Endothelial cell of umbilical vein (primary cell): ENCODE measurements around the gene CELF5.

ENCODE experiments used
- GATA2 ChIP-seq: IDR thresholded peaks from 2 replicates; pipeline ENCODE4 v1.7.0; 2011; ENCODE audit warnings: low read depth, mild to moderate bottlenecking, moderate library complexity, mixed read lengths, low read length; ENCODE audit not compliant: insufficient read length, insufficient read depth
- MAX ChIP-seq: IDR thresholded peaks from 2 replicates; pipeline ENCODE4 v1.6.1; 2011; ENCODE audit not compliant: insufficient read depth, insufficient read length
- POLR2A ChIP-seq: IDR thresholded peaks from 2 replicates; pipeline ENCODE4 v1.6.1; 2012; ENCODE audit warnings: low read depth, mild to moderate bottlenecking, control low read depth, low read length
- POLR2AphosphoS5 ChIP-seq: IDR thresholded peaks from 2 replicates; pipeline ENCODE4 v1.6.1; 2012; ENCODE audit warnings: low read depth, mild to moderate bottlenecking, control low read depth, low read length, moderate library complexity; ENCODE audit not compliant: insufficient read depth
- TF ChIP-seq, protein P1 (sequence below), 2 donors: IDR thresholded peaks; 1 replicate in 1 of 2; 2 replicates in 1 of 2; pipeline ENCODE4 v1.5.1; 2011; ENCODE audit warnings: low read length in 2 of 2, mild to moderate bottlenecking in 2 of 2, moderate library complexity in 2 of 2, control low read depth in 1 of 2, inconsistent platforms in 1 of 2, low read depth in 1 of 2; ENCODE audit not compliant: insufficient read depth in 1 of 2; ENCODE audit errors: extremely low read depth in 1 of 2

DNA sequence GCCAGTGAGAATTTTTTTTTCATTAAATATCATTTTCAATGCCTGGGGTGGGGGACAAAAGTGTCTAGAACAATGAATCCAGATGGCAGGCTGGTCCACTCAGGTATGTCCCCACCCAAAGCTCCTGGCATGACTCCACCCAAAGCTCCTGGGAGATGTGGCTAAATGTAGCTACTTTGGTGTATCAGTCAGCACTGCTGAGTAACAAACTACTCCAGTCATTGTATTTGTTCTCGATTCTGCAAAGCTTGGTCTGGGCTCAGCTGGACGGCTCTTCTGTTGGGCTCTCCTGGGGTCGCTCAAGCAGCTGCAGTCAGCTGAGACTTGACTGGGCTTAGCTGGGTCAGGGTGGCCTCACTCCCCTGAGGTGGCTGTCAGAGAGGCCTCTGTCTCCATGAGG, 48.5 kb downstream of the CELF5 start:
- TF ChIP-seq, protein P1, sequence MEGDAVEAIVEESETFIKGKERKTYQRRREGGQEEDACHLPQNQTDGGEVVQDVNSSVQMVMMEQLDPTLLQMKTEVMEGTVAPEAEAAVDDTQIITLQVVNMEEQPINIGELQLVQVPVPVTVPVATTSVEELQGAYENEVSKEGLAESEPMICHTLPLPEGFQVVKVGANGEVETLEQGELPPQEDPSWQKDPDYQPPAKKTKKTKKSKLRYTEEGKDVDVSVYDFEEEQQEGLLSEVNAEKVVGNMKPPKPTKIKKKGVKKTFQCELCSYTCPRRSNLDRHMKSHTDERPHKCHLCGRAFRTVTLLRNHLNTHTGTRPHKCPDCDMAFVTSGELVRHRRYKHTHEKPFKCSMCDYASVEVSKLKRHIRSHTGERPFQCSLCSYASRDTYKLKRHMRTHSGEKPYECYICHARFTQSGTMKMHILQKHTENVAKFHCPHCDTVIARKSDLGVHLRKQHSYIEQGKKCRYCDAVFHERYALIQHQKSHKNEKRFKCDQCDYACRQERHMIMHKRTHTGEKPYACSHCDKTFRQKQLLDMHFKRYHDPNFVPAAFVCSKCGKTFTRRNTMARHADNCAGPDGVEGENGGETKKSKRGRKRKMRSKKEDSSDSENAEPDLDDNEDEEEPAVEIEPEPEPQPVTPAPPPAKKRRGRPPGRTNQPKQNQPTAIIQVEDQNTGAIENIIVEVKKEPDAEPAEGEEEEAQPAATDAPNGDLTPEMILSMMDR (IDR thresholded peaks at IDR 0.05; ENCODE audit: extremely low read depth in 1 of 2, insufficient read depth in 1 of 2, low read depth in 1 of 2, low read length in 2 of 2), result no peak
- TF ChIP-seq POLR2AphosphoS5, result no peak
- TF ChIP-seq POLR2A, result no peak
- no peak for TF ChIP-seq MAX
- TF ChIP-seq GATA2, result no peak
